HCT116 (cell line): ENCODE data around the gene PKHD1. TPM values are rescaled to one million over a fixed set of nuclear protein-coding genes. Genes with fewer than 3 reads are reported as not detected.

Source experiments
- ATAC-seq: fragments of 200-7000 bp; cut with Tn5 transposase; 2 replicates; pipeline ENCODE4 v1.9.1; 2020; ENCODE audit warnings: mild to moderate bottlenecking, moderate library complexity
- BruUV-seq: library from RNA; stranded (reverse); fragments of 400-500 nt; replicated peaks from 2 replicates; lab custom pipeline; 2021; lab: Mats Ljungman, UMichigan
- CTCF ChIA-PET: fragments of 300-600 bp; sonication (Branson Sonifier 250); formaldehyde crosslinking; loops from one replicate; lab custom pipeline; 2021; ENCODE audit warnings: antibody characterized with exemption; lab: Charles Lee
- POLR2A ChIA-PET: fragments of 300-600, 350-600 bp; sonication (Branson Sonifier 250); formaldehyde crosslinking; loops from one replicate; lab custom pipeline; 2021; ENCODE audit warnings: antibody characterized with exemption; lab: Charles Lee
- RAD21 ChIA-PET, 2 experiments: fragments of 300-600 bp; sonication (Branson Sonifier 250); formaldehyde crosslinking; loops; one replicate each; lab custom pipeline; 2023; ENCODE audit warnings: low total read pairs in 2 of 2; ENCODE audit not compliant: uncharacterized antibody in 2 of 2, unreplicated experiment in 2 of 2, low non-redundant PET in 1 of 2; lab: Charles Lee
- DNase-seq: peaks from one replicate; pipeline ENCODE4 v3.0.0-alpha.2; 2010; ENCODE audit warnings: low read depth, low spot score
- H2AFZ ChIP-seq: fragments of 200-600 bp; shearing (Covaris generic), sonication (generic); 2 replicates; pipeline ENCODE4 v1.6.1; 2017; ENCODE audit warnings: low read depth, mixed run types, mixed read lengths, antibody characterized with exemption, low read length; ENCODE audit not compliant: poor library complexity, severe bottlenecking
- H3K27ac ChIP-seq: 2 replicates; pipeline ENCODE4 v1.5.1; 2012; ENCODE audit warnings: low read depth, low read length
- H3K27me3 ChIP-seq: fragments of 200-600 bp; sonication (generic); 2 replicates; pipeline ENCODE4 v1.6.1; 2016; ENCODE audit warnings: mixed run types, low read length, mixed read lengths; ENCODE audit not compliant: insufficient read depth
- H3K36me3 ChIP-seq, 2 experiments: fragments of 200-500 bp in 1 of 2; fragments of 200-600 bp in 1 of 2; sonication (Bioruptor generic) in 1 of 2; sonication (generic) in 1 of 2; 2 replicates each; pipeline versions ENCODE4 v1.5.1 to v1.6.1; 2014 to 2016; ENCODE audit warnings: low read length in 2 of 2, inconsistent platforms in 1 of 2, mixed read lengths in 1 of 2, mixed run types in 1 of 2; ENCODE audit not compliant: insufficient read depth in 2 of 2, control insufficient read depth in 1 of 2
- H3K4me1 ChIP-seq, 2 experiments: fragments of 200-600 bp in 1 of 2; sonication (generic) in 1 of 2; 2 replicates each; pipeline versions ENCODE4 v1.5.1 to v1.6.1; 2012 to 2017; ENCODE audit warnings: low read length in 2 of 2, inconsistent platforms in 1 of 2, mild to moderate bottlenecking in 1 of 2, mixed read lengths in 1 of 2, mixed run types in 1 of 2, moderate library complexity in 1 of 2; ENCODE audit not compliant: insufficient read depth in 2 of 2, control insufficient read depth in 1 of 2
- H3K4me2 ChIP-seq: fragments of 200-600 bp; sonication (generic); 2 replicates; pipeline ENCODE4 v1.6.1; 2017; ENCODE audit warnings: mixed run types, low read length, mixed read lengths
- H3K4me3 ChIP-seq, 2 experiments: fragments of 200-600 bp in 1 of 2; sonication (generic) in 1 of 2; replicated peaks in 1 of 2; 2 replicates each; pipeline ENCODE4 v1.5.1; 2011 to 2016; ENCODE audit warnings: low read length in 2 of 2, control low read depth in 1 of 2, low read depth in 1 of 2, mild to moderate bottlenecking in 1 of 2, mixed read lengths in 1 of 2, mixed run types in 1 of 2
- H3K79me2 ChIP-seq: fragments of 200-600 bp; sonication (generic); 2 replicates; pipeline ENCODE4 v1.6.1; 2017; ENCODE audit warnings: mild to moderate bottlenecking, mixed run types, low read length, moderate library complexity, mixed read lengths; ENCODE audit not compliant: insufficient read depth
- H3K9ac ChIP-seq: fragments of 200-600 bp; sonication (generic); 2 replicates; pipeline ENCODE4 v1.6.1; 2016; ENCODE audit warnings: low read length, mixed read lengths
- H3K9me2 ChIP-seq: fragments of 200-600 bp; sonication (generic), shearing (Covaris generic); 2 replicates; pipeline ENCODE4 v1.6.1; 2017; ENCODE audit warnings: mixed run types, mild to moderate bottlenecking, moderate library complexity; ENCODE audit not compliant: insufficient read depth
- H3K9me3 ChIP-seq, 2 experiments: fragments of 200-500 bp in 1 of 2; fragments of 200-600 bp in 1 of 2; sonication (Bioruptor generic) in 1 of 2; sonication (generic) in 1 of 2; 2 replicates each; pipeline ENCODE4 v1.6.1; 2014 to 2017; ENCODE audit warnings: low read length in 2 of 2, mixed read lengths in 2 of 2, inconsistent platforms in 1 of 2, low read depth in 1 of 2, mild to moderate bottlenecking in 1 of 2, mixed run types in 1 of 2, moderate library complexity in 1 of 2; ENCODE audit not compliant: control insufficient read depth in 1 of 2, insufficient read depth in 1 of 2
- H4K20me1 ChIP-seq: fragments of 200-600 bp; sonication (generic), shearing (Covaris generic); 2 replicates; pipeline ENCODE4 v1.6.1; 2017; ENCODE audit warnings: mixed run types, mild to moderate bottlenecking, moderate library complexity; ENCODE audit not compliant: insufficient read depth
- CEBPB ChIP-seq: IDR thresholded peaks from 2 replicates; pipeline ENCODE4 v1.6.1; 2012; ENCODE audit warnings: low read depth
- ELF1 ChIP-seq: IDR thresholded peaks from 2 replicates; pipeline ENCODE4 v1.6.1; 2012; ENCODE audit warnings: low read depth, borderline replicate concordance
- EZH2 ChIP-seq: fragments of 200-600 bp; sonication (generic); IDR thresholded peaks from 2 replicates; pipeline ENCODE4 v1.6.1; 2017; ENCODE audit warnings: antibody characterized with exemption, mixed run types
- EZH2phosphoT487 ChIP-seq: fragments of 200-600 bp; IDR thresholded peaks from 2 replicates; pipeline ENCODE4 v1.6.1; 2018; ENCODE audit warnings: antibody characterized with exemption, borderline replicate concordance
- JUND ChIP-seq: IDR thresholded peaks from 2 replicates; pipeline ENCODE4 v1.6.1; 2012
- POLR2A ChIP-seq: IDR thresholded peaks from 2 replicates; pipeline ENCODE4 v1.7.0; 2011; ENCODE audit warnings: borderline replicate concordance; ENCODE audit not compliant: insufficient read depth, insufficient read length; ENCODE audit errors: extremely low read depth
- SP1 ChIP-seq: IDR thresholded peaks from 2 replicates; pipeline ENCODE4 v1.6.1; 2012; ENCODE audit warnings: low read depth
- SRF ChIP-seq: IDR thresholded peaks from 2 replicates; pipeline ENCODE4 v1.6.1; 2012; ENCODE audit warnings: low read depth
- YY1 ChIP-seq: IDR thresholded peaks from 2 replicates; pipeline ENCODE4 v1.6.1; 2011; ENCODE audit warnings: low read length, low read depth, moderate library complexity, mild to moderate bottlenecking; ENCODE audit not compliant: insufficient replicate concordance; ENCODE audit errors: extremely low read depth
- ZFX ChIP-seq: fragments of 450-650 bp; IDR thresholded peaks from 2 replicates; pipeline ENCODE4 v1.6.1; 2017
- intact Hi-C: fragments of 100-400 bp; cut with micrococcal nuclease; formaldehyde crosslinking; loops from 2 replicates; pipeline ENCODE4 v1.10.0; 2022
- total RNA-seq: library from RNA; stranded (reverse); gene quantifications from one replicate; pipeline ENCODE4 v1.2.1, GENCODE V29; 2021; ENCODE audit not compliant: unreplicated experiment
- TF ChIP-seq, protein P1 (sequence below): IDR thresholded peaks from 2 replicates; pipeline ENCODE4 v1.6.1; 2011; ENCODE audit warnings: mild to moderate bottlenecking, low read length, moderate library complexity; ENCODE audit not compliant: insufficient replicate concordance; ENCODE audit errors: extremely low read depth
- TF ChIP-seq, protein P2 (sequence below): IDR thresholded peaks from 2 replicates; pipeline ENCODE4 v1.6.1; 2012
- TF ChIP-seq, protein P3 (sequence below), 3 experiments: fragments of 200-600 bp in 1 of 3; sonication (generic) in 1 of 3; IDR thresholded peaks in 2 of 3; conservative IDR thresholded peaks in 1 of 3; 2 replicates each; pipeline ENCODE4 v1.5.1; 2012 to 2017; ENCODE audit warnings: low read depth in 2 of 3, low read length in 2 of 3, antibody characterized with exemption in 1 of 3, borderline replicate concordance in 1 of 3, control low read depth in 1 of 3, mild to moderate bottlenecking in 1 of 3, mixed read lengths in 1 of 3, mixed run types in 1 of 3, moderate library complexity in 1 of 3; ENCODE audit not compliant: insufficient read depth in 1 of 3

Gene PKHD1
- total RNA-seq, 1 experiment from 2014 or later: not detected

DNA sequence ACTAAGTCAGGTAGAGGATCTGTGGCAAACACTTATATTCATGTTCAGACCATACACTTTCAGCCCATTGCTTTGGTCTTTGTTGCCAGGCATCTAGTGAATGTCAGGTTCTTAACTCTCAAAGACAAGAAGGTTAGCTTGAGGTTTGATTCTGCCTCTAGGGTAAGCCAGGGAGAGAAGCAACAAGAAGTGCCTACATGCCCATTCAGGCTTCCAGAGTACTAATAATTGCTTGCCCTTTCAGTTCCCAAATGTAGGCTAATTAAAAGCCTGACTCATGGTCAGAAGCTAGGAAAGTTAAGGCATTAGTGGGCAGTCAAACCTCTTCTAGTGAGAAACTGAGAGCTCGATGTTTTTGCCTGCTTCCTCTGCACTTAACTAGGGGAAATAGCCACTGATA is 492.4 kb downstream of the PKHD1 start:
- Histone ChIP-seq H3K4me2 (no peak overlapping the region), H3K9me3 (peaks cover 3 to 7% of the 10 kb centered on the region in 2 experiments; a peak in 2 of 4 replicates), H3K4me1 (no peaks in the 10 kb centered on the region), H2AFZ (no peak overlapping the region), H3K4me3 (no peak overlapping the region), H3K27me3 (no peaks in the 10 kb centered on the region), H3K9me2 (no peaks in the 10 kb centered on the region)
- BruUV-seq: no TSS peak
- intact Hi-C loops: no loop called here
- POLR2A ChIA-PET: no interaction called here
- CTCF ChIA-PET: no interaction called here
- RAD21 ChIA-PET: no interaction called here
- no peak for TF ChIP-seq POLR2A
- no peak for TF ChIP-seq CEBPB
- TF ChIP-seq ZFX: no peak
- no peak for TF ChIP-seq SP1
- TF ChIP-seq YY1: no peak
- no peak for TF ChIP-seq EZH2
- TF ChIP-seq, protein P1, sequence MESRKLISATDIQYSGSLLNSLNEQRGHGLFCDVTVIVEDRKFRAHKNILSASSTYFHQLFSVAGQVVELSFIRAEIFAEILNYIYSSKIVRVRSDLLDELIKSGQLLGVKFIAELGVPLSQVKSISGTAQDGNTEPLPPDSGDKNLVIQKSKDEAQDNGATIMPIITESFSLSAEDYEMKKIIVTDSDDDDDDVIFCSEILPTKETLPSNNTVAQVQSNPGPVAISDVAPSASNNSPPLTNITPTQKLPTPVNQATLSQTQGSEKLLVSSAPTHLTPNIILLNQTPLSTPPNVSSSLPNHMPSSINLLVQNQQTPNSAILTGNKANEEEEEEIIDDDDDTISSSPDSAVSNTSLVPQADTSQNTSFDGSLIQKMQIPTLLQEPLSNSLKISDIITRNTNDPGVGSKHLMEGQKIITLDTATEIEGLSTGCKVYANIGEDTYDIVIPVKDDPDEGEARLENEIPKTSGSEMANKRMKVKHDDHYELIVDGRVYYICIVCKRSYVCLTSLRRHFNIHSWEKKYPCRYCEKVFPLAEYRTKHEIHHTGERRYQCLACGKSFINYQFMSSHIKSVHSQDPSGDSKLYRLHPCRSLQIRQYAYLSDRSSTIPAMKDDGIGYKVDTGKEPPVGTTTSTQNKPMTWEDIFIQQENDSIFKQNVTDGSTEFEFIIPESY: no peak
- TF ChIP-seq, all 23 proteins: peak for 0
- H4K20me1 ChIP-seq: no peaks in the 10 kb centered on the region
- H3K79me2 ChIP-seq: no peaks in the 10 kb centered on the region
- no peaks in the 10 kb centered on the region for H3K36me3 ChIP-seq
- H3K27ac ChIP-seq: no peak overlapping the region
- DNase-seq (no peak), ATAC-seq (no peak)
- no peak overlapping the region for H3K9ac ChIP-seq

DNA sequence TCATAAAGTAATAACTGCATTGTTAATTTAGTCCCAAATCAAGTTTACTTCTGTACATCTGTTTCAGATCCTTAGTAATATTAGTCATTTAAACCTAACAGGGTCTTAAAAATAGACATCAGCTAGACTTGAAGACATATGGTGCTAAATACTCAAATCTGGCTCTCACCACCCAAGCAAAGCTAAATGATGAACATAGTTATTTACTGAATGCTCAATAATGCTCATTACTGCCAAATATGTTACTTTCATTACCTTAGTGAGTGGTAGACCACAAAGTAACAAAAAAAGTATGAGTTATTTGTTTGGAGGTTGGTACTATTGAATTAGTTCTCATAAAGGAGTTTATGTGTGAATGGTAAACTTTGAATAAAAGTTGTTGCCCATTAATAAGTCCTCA is 502.1 kb downstream of the PKHD1 start:
- H2AFZ ChIP-seq: no peak overlapping the region
- no peaks in the 10 kb centered on the region for H4K20me1 ChIP-seq
- no TSS peak for BruUV-seq
- H3K4me3 ChIP-seq: no peak overlapping the region
- POLR2A ChIA-PET: no interaction called here
- no peaks in the 10 kb centered on the region for H3K79me2 ChIP-seq
- no peak for DNase-seq
- H3K27me3 ChIP-seq: no peaks in the 10 kb centered on the region
- no peaks in the 10 kb centered on the region for H3K9me2 ChIP-seq
- no peak overlapping the region for H3K27ac ChIP-seq
- no peaks in the 10 kb centered on the region for H3K36me3 ChIP-seq
- no peak for ATAC-seq
- intact Hi-C loops: no loop called here
- no peaks in the 10 kb centered on the region for H3K4me1 ChIP-seq
- RAD21 ChIA-PET: no interaction called here
- CTCF ChIA-PET: no interaction called here
- H3K4me2 ChIP-seq: no peak overlapping the region
- no peak overlapping the region for H3K9ac ChIP-seq
- H3K9me3 ChIP-seq: peaks cover 0 to 8% of the 10 kb centered on the region in 2 experiments; a peak in 1 of 4 replicates
- TF ChIP-seq, protein P2, sequence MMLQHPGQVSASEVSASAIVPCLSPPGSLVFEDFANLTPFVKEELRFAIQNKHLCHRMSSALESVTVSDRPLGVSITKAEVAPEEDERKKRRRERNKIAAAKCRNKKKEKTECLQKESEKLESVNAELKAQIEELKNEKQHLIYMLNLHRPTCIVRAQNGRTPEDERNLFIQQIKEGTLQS: no peak
- TF ChIP-seq YY1: no peak
- TF ChIP-seq EZH2phosphoT487: no peak
- TF ChIP-seq, protein P3, sequence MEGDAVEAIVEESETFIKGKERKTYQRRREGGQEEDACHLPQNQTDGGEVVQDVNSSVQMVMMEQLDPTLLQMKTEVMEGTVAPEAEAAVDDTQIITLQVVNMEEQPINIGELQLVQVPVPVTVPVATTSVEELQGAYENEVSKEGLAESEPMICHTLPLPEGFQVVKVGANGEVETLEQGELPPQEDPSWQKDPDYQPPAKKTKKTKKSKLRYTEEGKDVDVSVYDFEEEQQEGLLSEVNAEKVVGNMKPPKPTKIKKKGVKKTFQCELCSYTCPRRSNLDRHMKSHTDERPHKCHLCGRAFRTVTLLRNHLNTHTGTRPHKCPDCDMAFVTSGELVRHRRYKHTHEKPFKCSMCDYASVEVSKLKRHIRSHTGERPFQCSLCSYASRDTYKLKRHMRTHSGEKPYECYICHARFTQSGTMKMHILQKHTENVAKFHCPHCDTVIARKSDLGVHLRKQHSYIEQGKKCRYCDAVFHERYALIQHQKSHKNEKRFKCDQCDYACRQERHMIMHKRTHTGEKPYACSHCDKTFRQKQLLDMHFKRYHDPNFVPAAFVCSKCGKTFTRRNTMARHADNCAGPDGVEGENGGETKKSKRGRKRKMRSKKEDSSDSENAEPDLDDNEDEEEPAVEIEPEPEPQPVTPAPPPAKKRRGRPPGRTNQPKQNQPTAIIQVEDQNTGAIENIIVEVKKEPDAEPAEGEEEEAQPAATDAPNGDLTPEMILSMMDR (IDR thresholded peaks at IDR 0.05 in 2 of 3, conservative IDR thresholded peaks at IDR 0.05 in 1 of 3; ENCODE audit: borderline replicate concordance in 1 of 3, insufficient read depth in 1 of 3, low read depth in 2 of 3, low read length in 2 of 3): no peak
- TF ChIP-seq JUND: no peak
- TF ChIP-seq SRF: no peak
- no peak for TF ChIP-seq ELF1
- TF ChIP-seq POLR2A: no peak
